HepG2 (cell line): ENCODE data around the gene CD300LF. TPM values are rescaled to one million over a fixed set of nuclear protein-coding genes. Genes with fewer than 3 reads are reported as not detected.

ENCODE experiments used
- ARNT ChIP-seq: fragments of 450-650 bp; IDR thresholded peaks from 2 replicates; pipeline ENCODE4 v1.6.1; 2017
- DPF2 ChIP-seq: sonication (generic); formaldehyde crosslinking; IDR thresholded peaks from 2 replicates; pipeline ENCODE4 v1.4.0; 2020; ENCODE audit warnings: mild to moderate bottlenecking, low read depth, missing genetic modification reagents, borderline replicate concordance
- FOXA3 ChIP-seq: IDR thresholded peaks from 2 replicates; pipeline ENCODE4 v1.6.1; 2016; ENCODE audit warnings: missing genetic modification reagents, missing compliant biosample characterization
- PAF1 ChIP-seq: IDR thresholded peaks from 2 replicates; pipeline ENCODE4 v1.6.1; 2016; ENCODE audit warnings: missing genetic modification reagents, missing compliant biosample characterization
- PHB2 ChIP-seq: fragments of 450-650 bp; IDR thresholded peaks from 2 replicates; pipeline ENCODE4 v1.6.1; 2018; ENCODE audit not compliant: partially characterized antibody
- POLR2G ChIP-seq: fragments of 200-400 bp; formaldehyde crosslinking; IDR thresholded peaks from 2 replicates; pipeline ENCODE4 v1.6.1; 2018; ENCODE audit warnings: mild to moderate bottlenecking, low read depth, low read length, moderate library complexity
- RCOR2 ChIP-seq: IDR thresholded peaks from 2 replicates; pipeline ENCODE4 v1.6.1; 2016; ENCODE audit warnings: missing biosample characterization, missing genetic modification reagents
- SIN3A ChIP-seq: IDR thresholded peaks from 2 replicates; pipeline ENCODE4 v1.6.1; 2011; ENCODE audit warnings: low read depth, mild to moderate bottlenecking, control low read depth, low read length, borderline replicate concordance
- XRCC5 ChIP-seq: fragments of 200-400 bp; formaldehyde crosslinking; optimal IDR thresholded peaks from 2 replicates; pipeline ENCODE3; 2017; ENCODE audit warnings: mild to moderate bottlenecking, low read length
- ZMAT3 ChIP-seq: sonication (generic); formaldehyde crosslinking; conservative IDR thresholded peaks from 2 replicates; pipeline ENCODE4 v1.7.0; 2021; ENCODE audit warnings: missing genetic modification reagents
- ZNF10 ChIP-seq: sonication (generic); formaldehyde crosslinking; IDR thresholded peaks from 2 replicates; pipeline ENCODE4 v1.4.0; 2020; ENCODE audit warnings: mild to moderate bottlenecking, low read depth, missing genetic modification reagents, borderline replicate concordance
- ZNF207 ChIP-seq: fragments of 450-650 bp; IDR thresholded peaks from 2 replicates; pipeline ENCODE4 v1.6.1; 2016; ENCODE audit warnings: antibody characterized with exemption, borderline replicate concordance
- ZNF468 ChIP-seq: sonication (generic); formaldehyde crosslinking; IDR thresholded peaks from 2 replicates; pipeline ENCODE4 v1.8.0; 2022; ENCODE audit warnings: mild to moderate bottlenecking, moderate library complexity, missing genetic modification reagents
- ZNF7 ChIP-seq: IDR thresholded peaks from 2 replicates; pipeline ENCODE4 v1.6.1; 2016; ENCODE audit warnings: missing biosample characterization, missing genetic modification reagents
- ZNF709 ChIP-seq: sonication (generic); formaldehyde crosslinking; IDR thresholded peaks from 2 replicates; pipeline ENCODE4 v1.5.0; 2020; ENCODE audit warnings: mild to moderate bottlenecking, missing genetic modification reagents
- ZUFSP ChIP-seq: sonication (generic); formaldehyde crosslinking; IDR thresholded peaks from 2 replicates; pipeline ENCODE4 v1.9.0; 2021; ENCODE audit warnings: missing genetic modification reagents, mild to moderate bottlenecking, borderline replicate concordance
- polyA plus RNA-seq, 8 experiments: library from polyadenylated mRNA; depleted of rRNA in 3 of 8; stranded (reverse) in 7 of 8; unstranded in 1 of 8; fragments of >200 nt; fragmentation: Illumina TruSeq in 4 of 8; extraction: Trizol in 4 of 8; gene quantifications; 2 replicates each; pipeline versions ENCODE4 v1.2.1 to v1.2.3, GENCODE V29; 2011 to 2016; ENCODE audit warnings: low read depth in 4 of 8, missing spikeins in 1 of 8, mixed read lengths in 1 of 8; ENCODE audit not compliant: insufficient read depth in 1 of 8
- total RNA-seq, 5 experiments: library from RNA; depleted of rRNA; stranded (reverse); fragments of >200 nt; fragmentation: Illumina TruSeq; extraction: Trizol; gene quantifications; 2 replicates each; pipeline ENCODE4 v1.2.3, GENCODE V29; 2016; ENCODE audit warnings: low read depth in 1 of 5
- TF ChIP-seq, protein P1 (sequence below): sonication (generic); formaldehyde crosslinking; IDR thresholded peaks from 2 replicates; pipeline ENCODE4 v1.9.0; 2022; ENCODE audit warnings: missing genetic modification reagents, mild to moderate bottlenecking, borderline replicate concordance
- TF ChIP-seq, protein P2 (sequence below): sonication (generic); formaldehyde crosslinking; IDR thresholded peaks from 2 replicates; pipeline ENCODE4 v1.4.0; 2020; ENCODE audit warnings: missing genetic modification reagents
- TF ChIP-seq, protein P3 (sequence below): sonication (generic); formaldehyde crosslinking; IDR thresholded peaks from 2 replicates; pipeline ENCODE4 v1.4.0; 2020; ENCODE audit warnings: mild to moderate bottlenecking, low read depth, missing genetic modification reagents

CD300LF gene
- total and polyA plus RNA-seq, 2 of the 13 experiments (the other 11 are each of a cell fraction or from before 2014, with no cell fraction given) = not detected

- TF ChIP-seq, protein P1, sequence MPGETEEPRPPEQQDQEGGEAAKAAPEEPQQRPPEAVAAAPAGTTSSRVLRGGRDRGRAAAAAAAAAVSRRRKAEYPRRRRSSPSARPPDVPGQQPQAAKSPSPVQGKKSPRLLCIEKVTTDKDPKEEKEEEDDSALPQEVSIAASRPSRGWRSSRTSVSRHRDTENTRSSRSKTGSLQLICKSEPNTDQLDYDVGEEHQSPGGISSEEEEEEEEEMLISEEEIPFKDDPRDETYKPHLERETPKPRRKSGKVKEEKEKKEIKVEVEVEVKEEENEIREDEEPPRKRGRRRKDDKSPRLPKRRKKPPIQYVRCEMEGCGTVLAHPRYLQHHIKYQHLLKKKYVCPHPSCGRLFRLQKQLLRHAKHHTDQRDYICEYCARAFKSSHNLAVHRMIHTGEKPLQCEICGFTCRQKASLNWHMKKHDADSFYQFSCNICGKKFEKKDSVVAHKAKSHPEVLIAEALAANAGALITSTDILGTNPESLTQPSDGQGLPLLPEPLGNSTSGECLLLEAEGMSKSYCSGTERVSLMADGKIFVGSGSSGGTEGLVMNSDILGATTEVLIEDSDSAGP (CRISPR knock-in tag) = 0 out of 2 replicates have a peak, but pooled peaks have one; percentile 47
- TF ChIP-seq PAF1 (CRISPR knock-in tag) = no peak
- TF ChIP-seq DPF2 (CRISPR knock-in tag) = no peak
- no peak; the same call in 1 of the 2 replicates for TF ChIP-seq SIN3A
- TF ChIP-seq XRCC5 = peak; percentile 31
- no peak for TF ChIP-seq ZNF7 (CRISPR knock-in tag)
- TF ChIP-seq, protein P2, sequence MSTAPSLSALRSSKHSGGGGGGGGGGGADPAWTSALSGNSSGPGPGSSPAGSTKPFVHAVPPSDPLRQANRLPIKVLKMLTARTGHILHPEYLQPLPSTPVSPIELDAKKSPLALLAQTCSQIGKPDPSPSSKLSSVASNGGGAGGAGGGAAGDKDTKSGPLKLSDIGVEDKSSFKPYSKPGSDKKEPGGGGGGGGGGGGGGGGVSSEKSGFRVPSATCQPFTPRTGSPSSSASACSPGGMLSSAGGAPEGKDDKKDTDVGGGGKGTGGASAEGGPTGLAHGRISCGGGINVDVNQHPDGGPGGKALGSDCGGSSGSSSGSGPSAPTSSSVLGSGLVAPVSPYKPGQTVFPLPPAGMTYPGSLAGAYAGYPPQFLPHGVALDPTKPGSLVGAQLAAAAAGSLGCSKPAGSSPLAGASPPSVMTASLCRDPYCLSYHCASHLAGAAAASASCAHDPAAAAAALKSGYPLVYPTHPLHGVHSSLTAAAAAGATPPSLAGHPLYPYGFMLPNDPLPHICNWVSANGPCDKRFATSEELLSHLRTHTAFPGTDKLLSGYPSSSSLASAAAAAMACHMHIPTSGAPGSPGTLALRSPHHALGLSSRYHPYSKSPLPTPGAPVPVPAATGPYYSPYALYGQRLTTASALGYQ = no peak
- TF ChIP-seq ZUFSP (CRISPR knock-in tag) = no peak
- TF ChIP-seq RCOR2 (CRISPR knock-in tag) = no peak
- no peak for TF ChIP-seq ZNF10
- no peak for TF ChIP-seq ZNF709 (CRISPR knock-in tag)
- TF ChIP-seq ZNF468 (CRISPR knock-in tag) = 0 out of 2 replicates have a peak, but pooled peaks have one; percentile 78
- no peak; the same call in 1 of the 2 replicates for TF ChIP-seq ZMAT3
- TF ChIP-seq, protein P3, sequence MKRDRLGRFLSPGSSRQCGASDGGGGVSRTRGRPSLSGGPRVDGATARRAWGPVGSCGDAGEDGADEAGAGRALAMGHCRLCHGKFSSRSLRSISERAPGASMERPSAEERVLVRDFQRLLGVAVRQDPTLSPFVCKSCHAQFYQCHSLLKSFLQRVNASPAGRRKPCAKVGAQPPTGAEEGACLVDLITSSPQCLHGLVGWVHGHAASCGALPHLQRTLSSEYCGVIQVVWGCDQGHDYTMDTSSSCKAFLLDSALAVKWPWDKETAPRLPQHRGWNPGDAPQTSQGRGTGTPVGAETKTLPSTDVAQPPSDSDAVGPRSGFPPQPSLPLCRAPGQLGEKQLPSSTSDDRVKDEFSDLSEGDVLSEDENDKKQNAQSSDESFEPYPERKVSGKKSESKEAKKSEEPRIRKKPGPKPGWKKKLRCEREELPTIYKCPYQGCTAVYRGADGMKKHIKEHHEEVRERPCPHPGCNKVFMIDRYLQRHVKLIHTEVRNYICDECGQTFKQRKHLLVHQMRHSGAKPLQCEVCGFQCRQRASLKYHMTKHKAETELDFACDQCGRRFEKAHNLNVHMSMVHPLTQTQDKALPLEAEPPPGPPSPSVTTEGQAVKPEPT (CRISPR knock-in tag) = no peak
- TF ChIP-seq ZNF207 = no peak
- no peak for TF ChIP-seq ARNT
- no peak for TF ChIP-seq FOXA3
- no peak for TF ChIP-seq PHB2
- no peak; the same call in 1 of the 2 replicates for TF ChIP-seq POLR2G
Measured at GRCh38 chr17:74737299-74738050, 24.8 kb upstream of the CD300LF start (continued).
